ENCODE results near the gene AK8. TPM values are rescaled to one million over a fixed set of nuclear protein-coding genes. Genes with fewer than 3 reads are reported as not detected.

Gene AK8
- total RNA-seq, 1 experiment from 2014 or later = 2.5 TPM

- no peak for TF ChIP-seq ZBTB33 (IDR thresholded peaks at IDR 0.05; ENCODE audit: extremely low read depth, insufficient replicate concordance, low read length)
These were observed 167.8 kb downstream of the AK8 start (continued) for GRCh38 chr9:132710333-132710732.

- Histone ChIP-seq H3K9me2 (ENCODE audit: insufficient read depth) (no peaks in the 10 kb centered on the region), H3K4me1 (ENCODE audit: control insufficient read depth in 1 of 2, insufficient read depth in 2 of 2, low read length in 2 of 2) (no peaks in the 10 kb centered on the region), H3K4me2 (ENCODE audit: low read length) (no peak overlapping the region), H3K79me2 (ENCODE audit: insufficient read depth, low read length) (no peaks in the 10 kb centered on the region), H2AFZ (ENCODE audit: low read depth, low read length, poor library complexity, severe bottlenecking) (no peak overlapping the region), H3K9ac (ENCODE audit: low read length) (no peak overlapping the region), H3K27ac (ENCODE audit: low read depth, low read length) (no peak overlapping the region), H3K9me3 (ENCODE audit: control insufficient read depth in 1 of 2, insufficient read depth in 1 of 2, low read depth in 1 of 2, low read length in 2 of 2) (no peaks in the 10 kb centered on the region), H4K20me1 (ENCODE audit: insufficient read depth) (no peaks in the 10 kb centered on the region), H3K4me3 (replicated peaks in 1 of 2; ENCODE audit: low read depth in 1 of 2, low read length in 2 of 2) (no peak overlapping the region), H3K27me3 (ENCODE audit: insufficient read depth, low read length) (no peaks in the 10 kb centered on the region), H3K36me3 (ENCODE audit: control insufficient read depth in 1 of 2, insufficient read depth in 2 of 2, low read length in 2 of 2) (no peaks in the 10 kb centered on the region)
- ChIA-PET CTCF (no interaction called here), POLR2A (no interaction called here), RAD21 (ENCODE audit: low non-redundant PET in 1 of 2, low total read pairs in 2 of 2, uncharacterized antibody in 2 of 2, unreplicated experiment in 2 of 2) (no interaction called here)
- TF ChIP-seq FOSL1 (IDR thresholded peaks at IDR 0.05; ENCODE audit: low read depth) (no peak), CEBPB (IDR thresholded peaks at IDR 0.05; ENCODE audit: low read depth) (no peak), REST (IDR thresholded peaks at IDR 0.05; ENCODE audit: low read depth) (no peak), SRF (IDR thresholded peaks at IDR 0.05; ENCODE audit: low read depth) (no peak), POLR2AphosphoS5 (IDR thresholded peaks at IDR 0.05; ENCODE audit: low read depth, low read length) (no peak), ATF3 (IDR thresholded peaks at IDR 0.05) (no peak), YY1 (IDR thresholded peaks at IDR 0.05; ENCODE audit: extremely low read depth, insufficient replicate concordance, low read depth, low read length) (no peak), ZBTB33 (IDR thresholded peaks at IDR 0.05; ENCODE audit: extremely low read depth, insufficient replicate concordance, low read length) (no peak), JUND (IDR thresholded peaks at IDR 0.05) (no peak), EZH2phosphoT487 (IDR thresholded peaks at IDR 0.05; ENCODE audit: borderline replicate concordance) (no peak), ZNF274 (IDR thresholded peaks at IDR 0.05; ENCODE audit: low read depth, low read length) (no peak), MAX (IDR thresholded peaks at IDR 0.05) (no peak), ZFX (IDR thresholded peaks at IDR 0.05) (no peak), RAD21 (IDR thresholded peaks at IDR 0.05; ENCODE audit: low read depth) (no peak)
- ATAC-seq = no peak
- intact Hi-C loops (cut with micrococcal nuclease) = no loop called here
- DNase-seq (ENCODE audit: low read depth, low spot score) = no peak
- no TSS peak for BruUV-seq (replicated peaks)
These were observed 169.2 kb downstream of the AK8 start for GRCh38 chr9:132708769-132709430.
